Suprapubic skin (tissue), 4 donors: ENCODE results near the gene KNTC1.

Experiments
- CTCF ChIP-seq, 2 donors: fragments of 200-600 bp in 1 of 2; fragments of 450-650 bp in 1 of 2; sonication (generic) in 1 of 2; IDR thresholded peaks; one replicate each; pipeline ENCODE4 v1.5.1; 2016 to 2019; ENCODE audit warnings: antibody characterized with exemption in 2 of 2, mild to moderate bottlenecking in 1 of 2, moderate library complexity in 1 of 2
- EP300 ChIP-seq: sonication (generic); formaldehyde crosslinking; IDR thresholded peaks from one replicate; pipeline ENCODE4 v1.6.1; 2017; ENCODE audit warnings: antibody characterized with exemption
- POLR2A ChIP-seq, 2 donors: fragments of 450-650 bp; IDR thresholded peaks; one replicate each; pipeline ENCODE4 v1.6.1; 2017; ENCODE audit warnings: antibody characterized with exemption in 2 of 2, mild to moderate bottlenecking in 2 of 2, moderate library complexity in 2 of 2
- POLR2AphosphoS5 ChIP-seq, 3 donors: sonication (generic); formaldehyde crosslinking; IDR thresholded peaks; one replicate each; pipeline ENCODE4 v1.6.1; 2017; ENCODE audit warnings: antibody characterized with exemption in 3 of 3

- TF ChIP-seq CTCF (IDR thresholded peaks at IDR 0.05) (no peak), POLR2A (IDR thresholded peaks at IDR 0.05) (no peak), EP300 (no peak), POLR2AphosphoS5 (IDR thresholded peaks at IDR 0.05) (no peak)
These were observed 116.3 kb downstream of the KNTC1 start for GRCh38 chr12:122643207-122643805.
